GM10266 (cell line): Measurements from ENCODE around the gene ZNF862.

Source experiments
- DNase-seq: peaks from one replicate; pipeline ENCODE4 v3.0.0; 2012; ENCODE audit errors: extremely low spot score
- CTCF ChIP-seq: IDR thresholded peaks from 2 replicates; pipeline ENCODE4 v1.5.1; 2012; ENCODE audit warnings: mild to moderate bottlenecking, low read depth; ENCODE audit not compliant: control insufficient read depth, insufficient read depth; ENCODE audit errors: missing control alignments

Gene ZNF862

DNA sequence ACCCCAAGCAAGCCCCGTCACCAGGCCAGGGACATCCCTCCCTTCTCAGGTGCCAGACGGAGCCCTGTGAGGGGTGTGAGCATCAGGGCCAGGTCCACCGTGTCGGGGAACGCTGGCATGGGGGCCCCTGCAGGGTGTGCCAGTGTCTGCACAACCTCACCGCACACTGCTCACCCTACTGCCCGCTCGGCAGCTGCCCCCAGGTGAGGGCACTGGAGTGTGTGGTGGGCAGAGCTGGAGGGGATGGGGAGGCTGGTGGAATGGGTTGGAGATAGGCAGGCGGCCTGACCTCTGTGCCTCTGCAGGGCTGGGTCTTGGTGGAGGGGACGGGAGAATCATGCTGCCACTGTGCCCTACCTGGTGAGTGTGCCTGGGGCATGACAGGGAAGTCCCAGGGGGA, 44.9 kb upstream of the ZNF862 start:
- no peak for DNase-seq
- no peak for TF ChIP-seq CTCF

GRCh38 chr7:149794661-149795060, 43.5 kb upstream of the ZNF862 start:
- no peak for DNase-seq
- TF ChIP-seq CTCF: no peak

DNA sequence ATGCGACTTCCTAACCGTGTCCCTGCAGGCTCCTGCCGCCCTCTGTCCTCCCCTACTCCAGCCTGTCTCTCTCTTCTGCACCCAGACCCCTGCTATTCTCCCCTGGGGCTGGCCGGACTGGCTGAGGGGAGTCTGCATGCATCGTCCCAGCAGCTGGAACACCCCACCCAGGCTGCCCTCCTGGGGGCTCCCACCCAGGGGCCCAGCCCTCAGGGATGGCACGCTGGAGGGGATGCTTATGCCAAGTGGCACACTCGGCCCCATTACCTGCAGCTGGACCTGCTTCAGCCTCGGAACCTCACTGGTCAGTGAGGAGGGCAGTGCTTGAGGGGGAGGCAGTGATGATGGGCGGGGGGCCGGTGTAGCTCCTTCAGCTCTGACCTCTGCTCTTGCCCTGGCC, 43.0 kb upstream of the ZNF862 start:
- DNase-seq: no peak
- no peak for TF ChIP-seq CTCF

GRCh38 chr7:149796287-149796860, 41.8 kb upstream of the ZNF862 start:
- TF ChIP-seq CTCF: no peak
- DNase-seq: no peak

DNA sequence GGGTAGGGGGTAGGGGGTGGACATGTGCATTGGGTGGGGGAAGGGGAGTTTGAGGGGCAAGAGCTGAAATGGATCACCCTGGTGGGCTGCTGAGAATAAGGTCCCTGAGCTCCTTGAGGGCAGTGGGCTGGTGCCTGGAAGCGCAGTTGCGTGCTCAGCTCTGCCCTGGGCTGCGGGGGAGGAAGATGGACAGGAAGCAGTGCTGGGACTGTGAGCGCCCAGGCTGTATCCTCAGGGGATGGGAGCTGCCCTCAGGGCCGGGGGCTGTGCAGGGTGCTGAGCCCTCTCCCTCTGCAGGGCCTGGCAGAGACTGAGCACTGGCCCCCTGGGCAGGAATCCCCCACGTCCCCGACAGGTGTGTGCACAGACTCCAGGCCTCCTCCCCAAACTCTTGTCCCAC, 40.4 kb upstream of the ZNF862 start:
- no peak for TF ChIP-seq CTCF
- DNase-seq: no peak

GRCh38 chr7:149799397-149800168, 38.6 kb upstream of the ZNF862 start:
- TF ChIP-seq CTCF: peak; percentile 62
- peak; percentile 76 for DNase-seq

GRCh38 chr7:149800169-149800555, 38.0 kb upstream of the ZNF862 start:
- no peak for TF ChIP-seq CTCF
- DNase-seq: no peak
